K562 (cell line): ENCODE measurements around the gene ACTN4. TPM values are rescaled to one million over a fixed set of nuclear protein-coding genes. Genes with fewer than 3 reads are reported as not detected.

ENCODE experiments used
- ATAC-seq: fragments of 200-7000 bp; cut with Tn5 transposase; 3 replicates; pipeline ENCODE4 v1.9.1; 2020; ENCODE audit warnings: moderate library complexity
- BruUV-seq: library from RNA; stranded (reverse); fragments of 400-500 nt; replicated peaks from 2 replicates; lab custom pipeline; 2021; lab: Mats Ljungman, UMichigan
- CTCF ChIA-PET: fragments of 300-600 bp; formaldehyde crosslinking; extraction: SDS; loops from one replicate; lab custom pipeline; 2021; ENCODE audit warnings: low intra/inter-chr PET ratio; lab: Yijun Ruan, JAX
- POLR2A ChIA-PET: fragments of 300-600, 350-650 bp; sonication (Branson Sonifier 250); formaldehyde crosslinking; extraction: SDS; loops from one replicate; lab custom pipeline; 2021; ENCODE audit warnings: antibody characterized with exemption, inconsistent platforms; lab: Yijun Ruan, JAX
- DNase-seq, 4 experiments: peaks; one replicate each; pipeline versions ENCODE4 v3.0.0 to v3.0.0-alpha.2; 2011 to 2018; ENCODE audit warnings: low spot score in 3 of 4, mixed read lengths in 3 of 4; ENCODE audit errors: extremely low read depth in 1 of 4
- FAIRE-seq: peaks from 2 replicates; lab custom pipeline; 2011; peaks lifted over from hg19 to GRCh38; lab: Jason Lieb, UNC
- H2AFZ ChIP-seq: 2 replicates; pipeline ENCODE4 v1.6.0; 2011; ENCODE audit warnings: low read depth, low read length, control low read depth, inconsistent platforms
- H3K27ac ChIP-seq: fragments of 200-600 bp; 3 replicates; pipeline ENCODE4 v1.8.0; 2011; ENCODE audit warnings: low read depth, mild to moderate bottlenecking, control low read depth, inconsistent platforms, low read length, moderate library complexity, mixed read lengths; ENCODE audit errors: extremely low read depth
- H3K27me3 ChIP-seq, 2 experiments: fragments of 300-600 bp in 1 of 2; 2 replicates in 1 of 2; 3 replicates in 1 of 2; pipeline versions ENCODE4 v1.6.0 to v1.8.0; 2011; ENCODE audit warnings: inconsistent platforms in 2 of 2, low read length in 2 of 2, mild to moderate bottlenecking in 1 of 2, mixed read lengths in 1 of 2, moderate library complexity in 1 of 2; ENCODE audit not compliant: control insufficient read depth in 2 of 2, insufficient read depth in 2 of 2
- H3K36me3 ChIP-seq: fragments of 300-600 bp; 3 replicates; pipeline ENCODE4 v1.8.0; 2011; ENCODE audit warnings: mild to moderate bottlenecking, low read length, inconsistent platforms; ENCODE audit not compliant: control insufficient read depth, insufficient read depth
- H3K4me1 ChIP-seq, 2 experiments: fragments of 200-600 bp in 1 of 2; replicated peaks in 1 of 2; 2 replicates in 1 of 2; 3 replicates in 1 of 2; pipeline versions ENCODE4 v1.5.1 to v1.8.0; 2011; ENCODE audit warnings: inconsistent platforms in 2 of 2, low read length in 2 of 2, mild to moderate bottlenecking in 1 of 2, mixed read lengths in 1 of 2, moderate library complexity in 1 of 2; ENCODE audit not compliant: control insufficient read depth in 2 of 2, insufficient read depth in 2 of 2
- H3K4me2 ChIP-seq: 2 replicates; pipeline ENCODE4 v1.6.1; 2011; ENCODE audit warnings: low read length, control low read depth, inconsistent platforms, mixed read lengths; ENCODE audit not compliant: insufficient read depth
- H3K4me3 ChIP-seq: fragments of 200-600 bp; sonication (generic), shearing (Covaris generic); 2 replicates; pipeline ENCODE4 v1.5.1; 2016; ENCODE audit warnings: control low read depth, inconsistent platforms
- H3K79me2 ChIP-seq: fragments of 200-600 bp; 3 replicates; pipeline ENCODE4 v1.8.0; 2011; ENCODE audit warnings: low read length, inconsistent platforms; ENCODE audit not compliant: control insufficient read depth, insufficient read depth
- H3K9ac ChIP-seq, 2 experiments: 2 replicates each; pipeline versions ENCODE4 v1.6.0 to v1.6.1; 2011; ENCODE audit warnings: low read depth in 2 of 2, low read length in 2 of 2, control low read depth in 1 of 2, inconsistent platforms in 1 of 2, mild to moderate bottlenecking in 1 of 2, mixed read lengths in 1 of 2; ENCODE audit not compliant: insufficient read depth in 1 of 2
- H3K9me1 ChIP-seq: one replicate; pipeline ENCODE4 v1.6.0; 2011; ENCODE audit warnings: inconsistent platforms, mild to moderate bottlenecking, low read length, moderate library complexity; ENCODE audit not compliant: control insufficient read depth, insufficient read depth
- H3K9me3 ChIP-seq: replicated peaks from 2 replicates; pipeline ENCODE4 v1.5.1; 2011; ENCODE audit warnings: low read depth, low read length, inconsistent platforms; ENCODE audit not compliant: control insufficient read depth, insufficient read depth
- H4K20me1 ChIP-seq: replicated peaks from 2 replicates; pipeline ENCODE4 v1.6.1; 2011; ENCODE audit warnings: low read length, inconsistent platforms, mixed read lengths; ENCODE audit not compliant: control insufficient read depth, insufficient read depth
- CBFB ChIP-seq: sonication (generic); formaldehyde crosslinking; IDR thresholded peaks from 2 replicates; pipeline ENCODE4 v1.4.0; 2020; ENCODE audit warnings: mild to moderate bottlenecking, missing genetic modification reagents
- E2F3 ChIP-seq: fragments of 250-450 bp; sonication (Bioruptor Pico); IDR thresholded peaks from 2 replicates; pipeline ENCODE4 v1.4.0; 2020; ENCODE audit warnings: mild to moderate bottlenecking
- GATAD2B ChIP-seq: fragments of 450-650 bp; IDR thresholded peaks from 2 replicates; pipeline ENCODE4 v1.6.1; 2017; ENCODE audit warnings: mild to moderate bottlenecking, borderline replicate concordance
- KLF6 ChIP-seq: fragments of 250-450 bp; sonication (Bioruptor Pico); IDR thresholded peaks from 2 replicates; pipeline ENCODE4 v1.4.0; 2020; ENCODE audit warnings: mild to moderate bottlenecking, moderate library complexity, borderline replicate concordance
- LARP7 ChIP-seq: fragments of 450-650 bp; IDR thresholded peaks from 2 replicates; pipeline ENCODE4 v1.6.1; 2016
- MYNN ChIP-seq, 2 experiments: sonication (generic); formaldehyde crosslinking in 1 of 2; IDR thresholded peaks; 2 replicates each; pipeline versions ENCODE4 v1.5.0 to v1.6.1; 2016 to 2020; ENCODE audit warnings: antibody characterized with exemption in 1 of 2, missing genetic modification reagents in 1 of 2
- PCBP1 ChIP-seq: fragments of 200-400 bp; formaldehyde crosslinking; IDR thresholded peaks from 2 replicates; pipeline ENCODE4 v1.6.1; 2018; ENCODE audit warnings: mild to moderate bottlenecking, low read depth, low read length; ENCODE audit not compliant: poor library complexity, severe bottlenecking
- POLR2G ChIP-seq: fragments of 200-400 bp; formaldehyde crosslinking; IDR thresholded peaks from 2 replicates; pipeline ENCODE4 v1.6.1; 2017; ENCODE audit warnings: low read depth, mild to moderate bottlenecking, antibody characterized with exemption, low read length, moderate library complexity
- POLR3A ChIP-seq: IDR thresholded peaks from 2 replicates; pipeline ENCODE4 v1.6.1; 2011; ENCODE audit warnings: borderline replicate concordance, mild to moderate bottlenecking, moderate library complexity; ENCODE audit not compliant: insufficient read length, insufficient read depth; ENCODE audit errors: extremely low read depth
- SIN3B ChIP-seq: fragments of 450-650 bp; IDR thresholded peaks from 2 replicates; pipeline ENCODE4 v1.6.1; 2017; ENCODE audit warnings: low read depth, mild to moderate bottlenecking, moderate library complexity
- SRSF7 ChIP-seq: fragments of 200-400 bp; formaldehyde crosslinking; optimal IDR thresholded peaks from 2 replicates; pipeline ENCODE3; 2017; ENCODE audit warnings: mild to moderate bottlenecking, low read depth, low read length
- WHSC1 ChIP-seq: IDR thresholded peaks from one replicate; pipeline ENCODE4 v1.6.1; 2012; ENCODE audit warnings: low read length, control low read depth, inconsistent platforms
- ZNF134 ChIP-seq: fragments of 250-450 bp; sonication (Bioruptor Pico); conservative IDR thresholded peaks from 2 replicates; pipeline ENCODE4 v1.4.0; 2020
- ZNF76 ChIP-seq: fragments of 250-450 bp; sonication (Bioruptor Pico); IDR thresholded peaks from 2 replicates; pipeline ENCODE4 v1.4.0; 2020; ENCODE audit warnings: mild to moderate bottlenecking, moderate library complexity, borderline replicate concordance
- WGBS: fragments of 100-300 bp; shearing (Covaris generic); methylation state at CpG from one replicate; pipeline ENCODE4 v1.1.6; 2016; ENCODE audit warnings: low coverage, mixed read lengths; ENCODE audit not compliant: insufficient coverage; ENCODE audit errors: missing lambda C conversion rate; 5-methylcytosine and 5-hydroxymethylcytosine counted together
- in situ Hi-C: fragments of 300-500 bp; cut with MboI; formaldehyde crosslinking; loops from 4 replicates; pipeline ENCODE4 v1.15.0; 2018; ENCODE audit warnings: inconsistent platforms, mixed read lengths
- intact Hi-C: fragments of 100-400 bp; cut with micrococcal nuclease; formaldehyde crosslinking; loops from 2 replicates; pipeline ENCODE4 v1.14.2; 2022
- polyA plus RNA-seq, 8 experiments: library from polyadenylated mRNA; depleted of rRNA in 4 of 8; stranded (reverse) in 5 of 8; unstranded in 3 of 8; fragments of >200 nt; fragmentation: Nextera tagmentation in 2 of 8; fragmentation: Illumina TruSeq in 1 of 8; extraction: Ambion mirVana in 2 of 8; extraction: Trizol in 1 of 8; gene quantifications; 2 replicates each; pipeline versions ENCODE4 v1.2.1 to v1.2.3, GENCODE V29; 2011 to 2014; ENCODE audit warnings: inconsistent platforms in 1 of 8, missing spikeins in 1 of 8
- total RNA-seq, 7 experiments: library from RNA; depleted of rRNA in 6 of 7; stranded (reverse); fragments of >200 nt in 6 of 7; fragmentation: Illumina TruSeq in 2 of 7; extraction: Trizol in 2 of 7; gene quantifications; 2 replicates each; pipeline versions ENCODE4 v1.2.1 to v1.2.3, GENCODE V29; 2011 to 2021; ENCODE audit warnings: low replicate concordance in 1 of 7
- TF ChIP-seq, protein P1 (sequence below): sonication (generic); formaldehyde crosslinking; IDR thresholded peaks from 2 replicates; pipeline ENCODE4 v1.8.0; 2022; ENCODE audit warnings: mild to moderate bottlenecking, missing genetic modification reagents
- TF ChIP-seq, protein P2 (sequence below): IDR thresholded peaks from 3 replicates; pipeline ENCODE4 v1.6.1; 2011; ENCODE audit warnings: borderline replicate concordance, mild to moderate bottlenecking; ENCODE audit not compliant: insufficient read length, insufficient read depth

The ACTN4 gene
- total and polyA plus RNA-seq, 9 of the 15 experiments (the other 6 are each of a cell fraction or from before 2014, with no cell fraction given), result 3.1 to 385 (median 125) TPM

DNA sequence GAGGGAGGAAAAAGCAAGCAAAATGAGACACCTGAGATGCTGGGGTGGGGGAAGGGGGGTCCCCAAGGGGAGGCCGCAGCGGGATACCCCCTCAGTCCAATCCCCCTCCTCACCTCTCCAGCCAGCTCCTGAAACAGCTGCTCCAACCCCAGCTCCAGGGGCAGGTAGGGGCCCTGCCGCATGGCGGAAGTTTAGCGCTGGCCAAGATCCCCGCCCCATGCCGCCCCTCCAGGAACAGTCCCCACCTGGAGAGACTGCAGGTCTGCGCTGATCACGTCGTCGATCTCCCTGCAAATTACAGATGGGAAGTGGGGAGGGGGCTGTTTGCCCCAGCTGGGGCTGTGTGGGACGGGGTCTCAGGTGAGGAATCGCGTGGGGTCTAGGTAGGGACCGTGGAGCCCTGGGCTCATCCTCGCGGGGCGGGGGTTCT is 87.8 kb downstream of the ACTN4 start:
- peak overlapping the region; percentile 49; the same call in 1 of the 3 replicates for H3K27ac ChIP-seq
- FAIRE-seq, result no peak
- ChIA-PET CTCF (no interaction called here), POLR2A (interaction anchor here (0.5 to 1.2 kb wide), 3 partner anchors 10 to 18 kb away, joined by 3 to 5 read pairs (median 4); no protein-coding TSS in a partner anchor)
- H3K4me3 ChIP-seq, result peak overlapping the region; percentile 17; the same call in 1 of the 2 replicates
- peak; percentile 45 to 71 (median 62) for DNase-seq
- no TSS peak for BruUV-seq
- H3K4me1 ChIP-seq, result peaks cover 19 to 58% of the 10 kb centered on the region in 2 experiments; a peak in 4 of 5 replicates
- WGBS, result 41% methylated on average over 9 of the region's 18 CpGs
- in situ Hi-C loops (no loop called here), intact Hi-C loops (loop anchor here (5.0 to 10.0 kb wide), 3 partner anchors 97 to 200 kb away; partner anchors contain the start of genes ECH1, MRPS12 and SARS2)
- H4K20me1 ChIP-seq, result 0 out of 2 replicates have a peak, but pooled peaks cover 3% of the 10 kb centered on the region
- H3K79me2 ChIP-seq, result peaks cover 8% of the 10 kb centered on the region; the same call in 1 of the 3 replicates
- H3K9me3 ChIP-seq, result no peaks in the 10 kb centered on the region
- peak overlapping the region; percentile 71 for H2AFZ ChIP-seq
- no peaks in the 10 kb centered on the region for H3K27me3 ChIP-seq
- H3K4me2 ChIP-seq, result peak overlapping the region; percentile 71
- H3K9ac ChIP-seq, result peak overlapping the region in 1 of 2 experiments; percentile 46; a peak in 2 of 4 replicates
- peaks cover 21% of the 10 kb centered on the region; the same call in 2 of the 3 replicates for H3K36me3 ChIP-seq
- H3K9me1 ChIP-seq, result no peaks in the 10 kb centered on the region
- peak; percentile 9; the same call in 2 of the 3 replicates for ATAC-seq
- no peak for TF ChIP-seq E2F3 (CRISPR knock-in tag)
- TF ChIP-seq POLR3A, result no peak
- no peak for TF ChIP-seq SRSF7
- 0 out of 2 replicates have a peak, but pooled peaks have one; percentile 22 for TF ChIP-seq SIN3B
- no peak for TF ChIP-seq MYNN (IDR thresholded peaks at IDR 0.05)
- TF ChIP-seq MYNN (CRISPR knock-in tag; IDR thresholded peaks at IDR 0.05), result no peak
- no peak for TF ChIP-seq ZNF76 (CRISPR knock-in tag)
- TF ChIP-seq KLF6 (CRISPR knock-in tag), result no peak
- TF ChIP-seq, protein P1, sequence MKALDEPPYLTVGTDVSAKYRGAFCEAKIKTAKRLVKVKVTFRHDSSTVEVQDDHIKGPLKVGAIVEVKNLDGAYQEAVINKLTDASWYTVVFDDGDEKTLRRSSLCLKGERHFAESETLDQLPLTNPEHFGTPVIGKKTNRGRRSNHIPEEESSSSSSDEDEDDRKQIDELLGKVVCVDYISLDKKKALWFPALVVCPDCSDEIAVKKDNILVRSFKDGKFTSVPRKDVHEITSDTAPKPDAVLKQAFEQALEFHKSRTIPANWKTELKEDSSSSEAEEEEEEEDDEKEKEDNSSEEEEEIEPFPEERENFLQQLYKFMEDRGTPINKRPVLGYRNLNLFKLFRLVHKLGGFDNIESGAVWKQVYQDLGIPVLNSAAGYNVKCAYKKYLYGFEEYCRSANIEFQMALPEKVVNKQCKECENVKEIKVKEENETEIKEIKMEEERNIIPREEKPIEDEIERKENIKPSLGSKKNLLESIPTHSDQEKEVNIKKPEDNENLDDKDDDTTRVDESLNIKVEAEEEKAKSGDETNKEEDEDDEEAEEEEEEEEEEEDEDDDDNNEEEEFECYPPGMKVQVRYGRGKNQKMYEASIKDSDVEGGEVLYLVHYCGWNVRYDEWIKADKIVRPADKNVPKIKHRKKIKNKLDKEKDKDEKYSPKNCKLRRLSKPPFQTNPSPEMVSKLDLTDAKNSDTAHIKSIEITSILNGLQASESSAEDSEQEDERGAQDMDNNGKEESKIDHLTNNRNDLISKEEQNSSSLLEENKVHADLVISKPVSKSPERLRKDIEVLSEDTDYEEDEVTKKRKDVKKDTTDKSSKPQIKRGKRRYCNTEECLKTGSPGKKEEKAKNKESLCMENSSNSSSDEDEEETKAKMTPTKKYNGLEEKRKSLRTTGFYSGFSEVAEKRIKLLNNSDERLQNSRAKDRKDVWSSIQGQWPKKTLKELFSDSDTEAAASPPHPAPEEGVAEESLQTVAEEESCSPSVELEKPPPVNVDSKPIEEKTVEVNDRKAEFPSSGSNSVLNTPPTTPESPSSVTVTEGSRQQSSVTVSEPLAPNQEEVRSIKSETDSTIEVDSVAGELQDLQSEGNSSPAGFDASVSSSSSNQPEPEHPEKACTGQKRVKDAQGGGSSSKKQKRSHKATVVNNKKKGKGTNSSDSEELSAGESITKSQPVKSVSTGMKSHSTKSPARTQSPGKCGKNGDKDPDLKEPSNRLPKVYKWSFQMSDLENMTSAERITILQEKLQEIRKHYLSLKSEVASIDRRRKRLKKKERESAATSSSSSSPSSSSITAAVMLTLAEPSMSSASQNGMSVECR (CRISPR knock-in tag), result peak; percentile 44; the same call in 1 of the 2 replicates
- no peak for TF ChIP-seq GATAD2B
- TF ChIP-seq, protein P2, sequence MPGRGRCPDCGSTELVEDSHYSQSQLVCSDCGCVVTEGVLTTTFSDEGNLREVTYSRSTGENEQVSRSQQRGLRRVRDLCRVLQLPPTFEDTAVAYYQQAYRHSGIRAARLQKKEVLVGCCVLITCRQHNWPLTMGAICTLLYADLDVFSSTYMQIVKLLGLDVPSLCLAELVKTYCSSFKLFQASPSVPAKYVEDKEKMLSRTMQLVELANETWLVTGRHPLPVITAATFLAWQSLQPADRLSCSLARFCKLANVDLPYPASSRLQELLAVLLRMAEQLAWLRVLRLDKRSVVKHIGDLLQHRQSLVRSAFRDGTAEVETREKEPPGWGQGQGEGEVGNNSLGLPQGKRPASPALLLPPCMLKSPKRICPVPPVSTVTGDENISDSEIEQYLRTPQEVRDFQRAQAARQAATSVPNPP, result no peak
- TF ChIP-seq PCBP1, result no peak
- TF ChIP-seq WHSC1, result no peak
- 0 out of 2 replicates have a peak, but pooled peaks have one; percentile 2 for TF ChIP-seq POLR2G
- no peak for TF ChIP-seq ZNF134 (CRISPR knock-in tag)
- no peak for TF ChIP-seq LARP7
- no peak for TF ChIP-seq CBFB (CRISPR knock-in tag)
